Keratinocyte (primary cell): ENCODE data around the gene CAPZA3. TPM values are rescaled to one million over a fixed set of nuclear protein-coding genes. Genes with fewer than 3 reads are reported as not detected.
"Not testable (repeated sequence)": the region's sequence is repeated elsewhere in the genome, so short reads cannot be mapped to it uniquely, and the experiment has no call there.

Experiments
- DNase-seq: peaks from one replicate; pipeline ENCODE4 v3.0.0-alpha.2; 2011; ENCODE audit warnings: low read depth, missing footprints, low spot score
- FAIRE-seq: peaks from 2 replicates; lab custom pipeline; 2011; peaks lifted over from hg19 to GRCh38; lab: Jason Lieb, UNC
- H2AFZ ChIP-seq: 2 replicates; pipeline ENCODE4 v1.6.0; 2012; ENCODE audit warnings: low read length, control low read depth, inconsistent platforms; ENCODE audit not compliant: control insufficient read depth
- H3K27ac ChIP-seq: 2 replicates; pipeline ENCODE4 v1.5.1; 2011; ENCODE audit warnings: low read length; ENCODE audit not compliant: control insufficient read depth, insufficient read depth
- H3K27me3 ChIP-seq: 3 replicates; pipeline ENCODE4 v1.6.0; 2011; ENCODE audit warnings: low read length; ENCODE audit not compliant: control insufficient read depth, insufficient read depth; ENCODE audit errors: extremely low read depth
- H3K36me3 ChIP-seq, 2 experiments: 2 replicates in 1 of 2; 3 replicates in 1 of 2; pipeline ENCODE4 v1.5.1; 2011; ENCODE audit warnings: low read length in 2 of 2, mild to moderate bottlenecking in 1 of 2; ENCODE audit not compliant: control insufficient read depth in 2 of 2, insufficient read depth in 2 of 2; ENCODE audit errors: extremely low read depth in 1 of 2
- H3K4me1 ChIP-seq: 3 replicates; pipeline ENCODE4 v1.5.1; 2011; ENCODE audit warnings: low read length; ENCODE audit not compliant: control insufficient read depth, insufficient read depth; ENCODE audit errors: extremely low read depth
- H3K4me2 ChIP-seq: 3 replicates; pipeline ENCODE4 v1.6.0; 2011; ENCODE audit warnings: low read depth, low read length; ENCODE audit not compliant: control insufficient read depth, insufficient read depth; ENCODE audit errors: extremely low read depth
- H3K4me3 ChIP-seq, 3 experiments: fragments of 200-600 bp in 1 of 3; sonication (generic) in 1 of 3; 2 replicates in 2 of 3; 3 replicates in 1 of 3; pipeline ENCODE4 v1.5.1; 2011 to 2016; ENCODE audit warnings: low read length in 3 of 3, mild to moderate bottlenecking in 3 of 3, control low read depth in 2 of 3, inconsistent platforms in 1 of 3, low read depth in 1 of 3, mixed read lengths in 1 of 3, mixed run types in 1 of 3, moderate library complexity in 1 of 3; ENCODE audit not compliant: control insufficient read depth in 2 of 3, insufficient read depth in 2 of 3; ENCODE audit errors: extremely low read depth in 1 of 3
- H3K79me2 ChIP-seq: 2 replicates; pipeline ENCODE4 v1.6.0; 2012; ENCODE audit warnings: low read length; ENCODE audit not compliant: control insufficient read depth, insufficient read depth
- H3K9ac ChIP-seq: 3 replicates; pipeline ENCODE4 v1.6.0; 2011; ENCODE audit warnings: low read length; ENCODE audit not compliant: control insufficient read depth, insufficient read depth; ENCODE audit errors: extremely low read depth
- H3K9me1 ChIP-seq: 3 replicates; pipeline ENCODE4 v1.6.0; 2011; ENCODE audit warnings: low read length; ENCODE audit not compliant: control insufficient read depth, insufficient read depth; ENCODE audit errors: extremely low read depth
- H3K9me3 ChIP-seq: 2 replicates; pipeline ENCODE4 v1.5.1; 2012; ENCODE audit warnings: low read depth, low read length; ENCODE audit not compliant: control insufficient read depth
- H4K20me1 ChIP-seq: 3 replicates; pipeline ENCODE4 v1.6.0; 2011; ENCODE audit warnings: low read length; ENCODE audit not compliant: control insufficient read depth, insufficient read depth; ENCODE audit errors: extremely low read depth
- CTCF ChIP-seq, 3 experiments: IDR thresholded peaks in 1 of 3; conservative IDR thresholded peaks in 1 of 3; optimal IDR thresholded peaks in 1 of 3; 2 replicates in 2 of 3; 3 replicates in 1 of 3; pipeline versions ENCODE3 to v1.5.1; 2011; ENCODE audit warnings: low read length in 3 of 3, mild to moderate bottlenecking in 3 of 3, moderate library complexity in 2 of 3, control low read depth in 1 of 3, inconsistent platforms in 1 of 3; ENCODE audit not compliant: insufficient read depth in 2 of 3; ENCODE audit errors: extremely low read depth in 1 of 3
- EZH2 ChIP-seq: IDR thresholded peaks from one replicate; pipeline ENCODE4 v1.6.1; 2012; ENCODE audit warnings: inconsistent platforms, mild to moderate bottlenecking, low read length, moderate library complexity
- dilution Hi-C: fragments of 300-500 bp; cut with MboI; formaldehyde crosslinking; loops from one replicate; pipeline ENCODE4 v1.7.0; 2020; ENCODE audit warnings: low sequenced_read_pairs; ENCODE audit not compliant: extremely low pct_ligation_motif_present
- polyA plus RNA-seq, 5 experiments: library from polyadenylated mRNA; depleted of rRNA in 3 of 5; stranded (reverse) in 3 of 5; stranded (forward) in 1 of 5; unstranded in 1 of 5; fragments of >200 nt; gene quantifications; 1 replicate in 1 of 5; 2 replicates in 3 of 5; 3 replicates in 1 of 5; pipeline versions ENCODE4 v1.2.1 to v1.2.3, GENCODE V29; 2011 to 2012; ENCODE audit warnings: missing spikeins in 2 of 5, low read depth in 1 of 5, low replicate concordance in 1 of 5

Gene CAPZA3
- polyA plus RNA-seq, 1 donor (not counting 4 experiments of a cell fraction or from before 2014, with no cell fraction given), result 0.05 TPM

GRCh38 chr12:18690653-18691052 is 47.3 kb upstream of the CAPZA3 start:
- FAIRE-seq (peak; percentile 99), DNase-seq (peak; percentile 96)
- no peaks in the 10 kb centered on the region for H3K9me3 ChIP-seq
- dilution Hi-C loops, result no loop called here
- no peak overlapping the region for H3K9ac ChIP-seq
- no peaks in the 10 kb centered on the region for H4K20me1 ChIP-seq
- no peaks in the 10 kb centered on the region for H3K27me3 ChIP-seq
- peak overlapping the region in 1 of 3 experiments; percentile 19 for H3K4me3 ChIP-seq
- H3K27ac ChIP-seq, result peak overlapping the region; percentile 87
- peak overlapping the region; percentile 50 for H2AFZ ChIP-seq
- peak overlapping the region; percentile 69 for H3K4me2 ChIP-seq
- TF ChIP-seq CTCF (optimal IDR thresholded peaks at IDR 0.05 in 1 of 3, IDR thresholded peaks at IDR 0.05 in 1 of 3, conservative IDR thresholded peaks at IDR 0.05 in 1 of 3; ENCODE audit: extremely low read depth in 1 of 3, insufficient read depth in 2 of 3, low read length in 3 of 3), result no peak
- no peak for TF ChIP-seq EZH2
- H3K4me1 ChIP-seq, result peaks cover 22% of the 10 kb centered on the region
- no peaks in the 10 kb centered on the region for H3K79me2 ChIP-seq
- no peaks in the 10 kb centered on the region for H3K36me3 ChIP-seq
- no peaks in the 10 kb centered on the region for H3K9me1 ChIP-seq

- H3K79me2 ChIP-seq, DNase-seq, H4K20me1 ChIP-seq, H3K27ac ChIP-seq, H3K9ac ChIP-seq, H2AFZ ChIP-seq, H3K27me3 ChIP-seq, H3K9me3 ChIP-seq, dilution Hi-C loops, FAIRE-seq, H3K9me1 ChIP-seq, H3K4me3 ChIP-seq, H3K4me2 ChIP-seq, H3K36me3 ChIP-seq: not testable (repeated sequence)
- peaks cover 33% of the 10 kb centered on the region for H3K4me1 ChIP-seq
These were observed 43.9 kb upstream of the CAPZA3 start for GRCh38 chr12:18693986-18694385.

GRCh38 chr12:18696971-18697602 is 40.8 kb upstream of the CAPZA3 start:
- peak overlapping the region; percentile 67 for H2AFZ ChIP-seq
- FAIRE-seq, result peak; percentile 65

More at GRCh38 chr12:18696971-18697602, 40.8 kb upstream of the CAPZA3 start:
- Histone ChIP-seq H3K4me1 (peaks cover 11% of the 10 kb centered on the region), H3K4me2 (peak overlapping the region; percentile 29), H3K9me1 (no peaks in the 10 kb centered on the region), H3K9ac (no peak overlapping the region), H3K27me3 (no peaks in the 10 kb centered on the region), H3K36me3 (no peaks in the 10 kb centered on the region), H4K20me1 (no peaks in the 10 kb centered on the region), H3K9me3 (no peaks in the 10 kb centered on the region), H3K79me2 (no peaks in the 10 kb centered on the region), H3K4me3 (no peak overlapping the region), H3K27ac (peak overlapping the region; percentile 55)
- DNase-seq, result no peak
- no peak for TF ChIP-seq EZH2
- TF ChIP-seq CTCF (optimal IDR thresholded peaks at IDR 0.05 in 1 of 3, IDR thresholded peaks at IDR 0.05 in 1 of 3, conservative IDR thresholded peaks at IDR 0.05 in 1 of 3; ENCODE audit: extremely low read depth in 1 of 3, insufficient read depth in 2 of 3, low read length in 3 of 3), result no peak
- dilution Hi-C loops, result no loop called here
